HepG2 (cell line): ENCODE data around the gene FECH. TPM values are rescaled to one million over a fixed set of nuclear protein-coding genes. Genes with fewer than 3 reads are reported as not detected.

Source experiments
- FOXK2 ChIP-seq: fragments of 450-650 bp; IDR thresholded peaks from 2 replicates; pipeline ENCODE4 v1.6.1; 2016
- GTF2F1 ChIP-seq: fragments of 150-350 bp; IDR thresholded peaks from 2 replicates; pipeline ENCODE4 v1.6.1; 2014; ENCODE audit warnings: low read length
- HNRNPH1 ChIP-seq: fragments of 200-400 bp; formaldehyde crosslinking; optimal IDR thresholded peaks from 2 replicates; pipeline ENCODE3; 2017; ENCODE audit warnings: mild to moderate bottlenecking, low read depth, low read length
- JUND ChIP-seq: sonication (generic); formaldehyde crosslinking; IDR thresholded peaks from 2 replicates; pipeline ENCODE4 v1.8.0; 2022; ENCODE audit warnings: mild to moderate bottlenecking, missing genetic modification reagents
- MATR3 ChIP-seq: sonication (generic); formaldehyde crosslinking; IDR thresholded peaks from 2 replicates; pipeline ENCODE4 v1.4.0; 2020; ENCODE audit warnings: missing genetic modification reagents
- MTF2 ChIP-seq: sonication (generic); formaldehyde crosslinking; IDR thresholded peaks from 2 replicates; pipeline ENCODE4 v1.5.0; 2020; ENCODE audit warnings: missing genetic modification reagents, borderline replicate concordance
- PAXIP1 ChIP-seq: sonication (generic); formaldehyde crosslinking; conservative IDR thresholded peaks from 2 replicates; pipeline ENCODE4 v1.4.0; 2020; ENCODE audit warnings: mild to moderate bottlenecking, missing genetic modification reagents, moderate library complexity
- SMYD3 ChIP-seq: sonication (generic); formaldehyde crosslinking; IDR thresholded peaks from 2 replicates; pipeline ENCODE4 v1.8.1; 2023; ENCODE audit warnings: mild to moderate bottlenecking, missing genetic modification reagents
- SUZ12 ChIP-seq: fragments of 150-350 bp; IDR thresholded peaks from 2 replicates; pipeline ENCODE4 v1.6.1; 2014; ENCODE audit warnings: low read depth, low read length
- TARDBP ChIP-seq: sonication (generic); formaldehyde crosslinking; IDR thresholded peaks from 2 replicates; pipeline ENCODE4 v1.8.0; 2022; ENCODE audit warnings: mild to moderate bottlenecking, missing genetic modification reagents
- ZBTB25 ChIP-seq: IDR thresholded peaks from 2 replicates; pipeline ENCODE4 v1.6.1; 2018; ENCODE audit warnings: missing genetic modification reagents
- ZNF124 ChIP-seq: sonication (generic); formaldehyde crosslinking; IDR thresholded peaks from 2 replicates; pipeline ENCODE4 v1.4.0; 2020; ENCODE audit warnings: missing genetic modification reagents
- ZNF354B ChIP-seq: sonication (generic); formaldehyde crosslinking; IDR thresholded peaks from 2 replicates; pipeline ENCODE4 v1.8.0; 2022; ENCODE audit warnings: mild to moderate bottlenecking, missing genetic modification reagents
- ZNF614 ChIP-seq: IDR thresholded peaks from 2 replicates; pipeline ENCODE4 v1.6.1; 2018; ENCODE audit warnings: missing biosample characterization, missing genetic modification reagents, inconsistent platforms, borderline replicate concordance
- ZNF709 ChIP-seq: sonication (generic); formaldehyde crosslinking; IDR thresholded peaks from 2 replicates; pipeline ENCODE4 v1.5.0; 2020; ENCODE audit warnings: mild to moderate bottlenecking, missing genetic modification reagents
- ZNF780A ChIP-seq: sonication (generic); formaldehyde crosslinking; IDR thresholded peaks from 2 replicates; pipeline ENCODE4 v1.8.0; 2022; ENCODE audit warnings: mild to moderate bottlenecking, missing genetic modification reagents, moderate library complexity
- polyA plus RNA-seq, 8 experiments: library from polyadenylated mRNA; depleted of rRNA in 3 of 8; stranded (reverse) in 7 of 8; unstranded in 1 of 8; fragments of >200 nt; fragmentation: Illumina TruSeq in 4 of 8; extraction: Trizol in 4 of 8; gene quantifications; 2 replicates each; pipeline versions ENCODE4 v1.2.1 to v1.2.3, GENCODE V29; 2011 to 2016; ENCODE audit warnings: low read depth in 4 of 8, missing spikeins in 1 of 8, mixed read lengths in 1 of 8; ENCODE audit not compliant: insufficient read depth in 1 of 8
- total RNA-seq, 5 experiments: library from RNA; depleted of rRNA; stranded (reverse); fragments of >200 nt; fragmentation: Illumina TruSeq; extraction: Trizol; gene quantifications; 2 replicates each; pipeline ENCODE4 v1.2.3, GENCODE V29; 2016; ENCODE audit warnings: low read depth in 1 of 5
- TF ChIP-seq, protein P1 (sequence below): sonication (generic); formaldehyde crosslinking; IDR thresholded peaks from 2 replicates; pipeline ENCODE4 v1.9.0; 2021; ENCODE audit warnings: mild to moderate bottlenecking, missing genetic modification reagents
- TF ChIP-seq, protein P2 (sequence below): IDR thresholded peaks from 2 replicates; pipeline ENCODE4 v1.6.1; 2016

Gene FECH
- total and polyA plus RNA-seq, 2 of the 13 experiments (the other 11 are each of a cell fraction or from before 2014, with no cell fraction given) = 14.7 to 21.9 TPM

DNA sequence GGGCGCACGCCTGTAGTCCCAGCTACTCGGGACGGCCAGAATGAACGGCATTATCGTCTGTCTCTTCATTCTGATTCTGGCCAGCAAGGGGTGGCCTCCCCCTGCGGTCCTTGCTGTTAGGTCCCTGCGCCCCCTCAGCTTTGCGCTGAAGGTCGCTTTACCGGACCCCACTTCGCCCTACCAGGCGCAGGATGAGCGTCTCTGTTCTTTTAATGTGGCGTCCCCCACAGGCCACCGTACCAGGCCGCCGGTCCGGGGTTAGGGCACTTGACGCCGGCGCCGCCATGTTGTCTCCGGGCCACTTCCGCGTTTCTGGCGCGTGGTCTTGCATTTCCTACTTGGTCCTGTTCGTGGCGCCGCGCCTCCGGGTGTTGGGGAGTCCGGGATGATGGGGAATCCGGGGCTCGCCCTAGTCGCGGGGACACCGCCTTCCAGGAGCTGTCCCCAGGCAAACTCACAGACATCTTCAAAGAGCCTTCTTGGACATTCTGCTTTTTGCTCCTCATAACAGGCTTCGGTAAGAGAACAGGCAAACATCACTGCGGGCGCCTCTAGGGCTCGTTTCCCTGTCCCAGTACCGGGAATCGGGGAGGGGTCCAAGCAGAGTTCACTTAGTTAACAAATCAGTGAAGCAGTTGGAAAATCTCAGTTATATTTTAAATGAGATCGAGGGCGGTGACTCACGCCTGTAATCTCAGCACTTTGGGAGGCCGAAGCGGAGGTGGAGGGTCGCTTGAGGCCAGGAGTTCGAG lies 43.7 kb upstream of the FECH start (continued):
- TF ChIP-seq, protein P1, sequence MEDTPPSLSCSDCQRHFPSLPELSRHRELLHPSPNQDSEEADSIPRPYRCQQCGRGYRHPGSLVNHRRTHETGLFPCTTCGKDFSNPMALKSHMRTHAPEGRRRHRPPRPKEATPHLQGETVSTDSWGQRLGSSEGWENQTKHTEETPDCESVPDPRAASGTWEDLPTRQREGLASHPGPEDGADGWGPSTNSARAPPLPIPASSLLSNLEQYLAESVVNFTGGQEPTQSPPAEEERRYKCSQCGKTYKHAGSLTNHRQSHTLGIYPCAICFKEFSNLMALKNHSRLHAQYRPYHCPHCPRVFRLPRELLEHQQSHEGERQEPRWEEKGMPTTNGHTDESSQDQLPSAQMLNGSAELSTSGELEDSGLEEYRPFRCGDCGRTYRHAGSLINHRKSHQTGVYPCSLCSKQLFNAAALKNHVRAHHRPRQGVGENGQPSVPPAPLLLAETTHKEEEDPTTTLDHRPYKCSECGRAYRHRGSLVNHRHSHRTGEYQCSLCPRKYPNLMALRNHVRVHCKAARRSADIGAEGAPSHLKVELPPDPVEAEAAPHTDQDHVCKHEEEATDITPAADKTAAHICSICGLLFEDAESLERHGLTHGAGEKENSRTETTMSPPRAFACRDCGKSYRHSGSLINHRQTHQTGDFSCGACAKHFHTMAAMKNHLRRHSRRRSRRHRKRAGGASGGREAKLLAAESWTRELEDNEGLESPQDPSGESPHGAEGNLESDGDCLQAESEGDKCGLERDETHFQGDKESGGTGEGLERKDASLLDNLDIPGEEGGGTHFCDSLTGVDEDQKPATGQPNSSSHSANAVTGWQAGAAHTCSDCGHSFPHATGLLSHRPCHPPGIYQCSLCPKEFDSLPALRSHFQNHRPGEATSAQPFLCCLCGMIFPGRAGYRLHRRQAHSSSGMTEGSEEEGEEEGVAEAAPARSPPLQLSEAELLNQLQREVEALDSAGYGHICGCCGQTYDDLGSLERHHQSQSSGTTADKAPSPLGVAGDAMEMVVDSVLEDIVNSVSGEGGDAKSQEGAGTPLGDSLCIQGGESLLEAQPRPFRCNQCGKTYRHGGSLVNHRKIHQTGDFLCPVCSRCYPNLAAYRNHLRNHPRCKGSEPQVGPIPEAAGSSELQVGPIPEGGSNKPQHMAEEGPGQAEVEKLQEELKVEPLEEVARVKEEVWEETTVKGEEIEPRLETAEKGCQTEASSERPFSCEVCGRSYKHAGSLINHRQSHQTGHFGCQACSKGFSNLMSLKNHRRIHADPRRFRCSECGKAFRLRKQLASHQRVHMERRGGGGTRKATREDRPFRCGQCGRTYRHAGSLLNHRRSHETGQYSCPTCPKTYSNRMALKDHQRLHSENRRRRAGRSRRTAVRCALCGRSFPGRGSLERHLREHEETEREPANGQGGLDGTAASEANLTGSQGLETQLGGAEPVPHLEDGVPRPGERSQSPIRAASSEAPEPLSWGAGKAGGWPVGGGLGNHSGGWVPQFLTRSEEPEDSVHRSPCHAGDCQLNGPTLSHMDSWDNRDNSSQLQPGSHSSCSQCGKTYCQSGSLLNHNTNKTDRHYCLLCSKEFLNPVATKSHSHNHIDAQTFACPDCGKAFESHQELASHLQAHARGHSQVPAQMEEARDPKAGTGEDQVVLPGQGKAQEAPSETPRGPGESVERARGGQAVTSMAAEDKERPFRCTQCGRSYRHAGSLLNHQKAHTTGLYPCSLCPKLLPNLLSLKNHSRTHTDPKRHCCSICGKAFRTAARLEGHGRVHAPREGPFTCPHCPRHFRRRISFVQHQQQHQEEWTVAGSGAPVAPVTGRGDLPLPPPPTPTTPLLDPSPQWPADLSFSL (CRISPR knock-in tag) = no peak
- TF ChIP-seq FOXK2 (no peak), GTF2F1 (no peak), HNRNPH1 (no peak), MATR3 (CRISPR knock-in tag) (no peak), ZNF124 (CRISPR knock-in tag) (no peak), ZNF780A (CRISPR knock-in tag) (no peak), PAXIP1 (no peak; the same call in 1 of the 2 replicates), ZNF614 (CRISPR knock-in tag) (0 out of 2 replicates have a peak, but pooled peaks have one; percentile 54), SUZ12 (no peak), ZNF709 (CRISPR knock-in tag) (0 out of 2 replicates have a peak, but pooled peaks have one; percentile 75), JUND (CRISPR knock-in tag) (no peak), MTF2 (CRISPR knock-in tag) (0 out of 2 replicates have a peak, but pooled peaks have one; percentile 65), TARDBP (CRISPR knock-in tag) (peak; percentile 69; the same call in 1 of the 2 replicates), ZBTB25 (CRISPR knock-in tag) (peak; percentile 52; the same call in 1 of the 2 replicates), ZNF354B (CRISPR knock-in tag) (no peak), SMYD3 (CRISPR knock-in tag) (no peak)
- TF ChIP-seq, protein P2, sequence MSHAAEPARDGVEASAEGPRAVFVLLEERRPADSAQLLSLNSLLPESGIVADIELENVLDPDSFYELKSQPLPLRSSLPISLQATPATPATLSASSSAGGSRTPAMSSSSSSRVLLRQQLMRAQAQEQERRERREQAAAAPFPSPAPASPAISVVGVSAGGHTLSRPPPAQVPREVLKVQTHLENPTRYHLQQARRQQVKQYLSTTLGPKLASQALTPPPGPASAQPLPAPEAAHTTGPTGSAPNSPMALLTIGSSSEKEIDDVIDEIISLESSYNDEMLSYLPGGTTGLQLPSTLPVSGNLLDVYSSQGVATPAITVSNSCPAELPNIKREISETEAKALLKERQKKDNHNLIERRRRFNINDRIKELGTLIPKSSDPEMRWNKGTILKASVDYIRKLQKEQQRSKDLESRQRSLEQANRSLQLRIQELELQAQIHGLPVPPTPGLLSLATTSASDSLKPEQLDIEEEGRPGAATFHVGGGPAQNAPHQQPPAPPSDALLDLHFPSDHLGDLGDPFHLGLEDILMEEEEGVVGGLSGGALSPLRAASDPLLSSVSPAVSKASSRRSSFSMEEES (CRISPR knock-in tag) = 0 out of 2 replicates have a peak, but pooled peaks have one; percentile 43
